HL-60/S4 treated with phorbol 12-myristate 13-acetate at 8.2 ng/mL for 4 days and 3 days (cell line): ENCODE measurements around the gene SYT7.

Experiments used
- in situ Hi-C: fragments of 300-500 bp; cut with MboI; formaldehyde crosslinking; loops from 2 replicates; pipeline ENCODE4 v1.15.0; 2022; ENCODE audit warnings: low sequenced_read_pairs

SYT7 gene

DNA sequence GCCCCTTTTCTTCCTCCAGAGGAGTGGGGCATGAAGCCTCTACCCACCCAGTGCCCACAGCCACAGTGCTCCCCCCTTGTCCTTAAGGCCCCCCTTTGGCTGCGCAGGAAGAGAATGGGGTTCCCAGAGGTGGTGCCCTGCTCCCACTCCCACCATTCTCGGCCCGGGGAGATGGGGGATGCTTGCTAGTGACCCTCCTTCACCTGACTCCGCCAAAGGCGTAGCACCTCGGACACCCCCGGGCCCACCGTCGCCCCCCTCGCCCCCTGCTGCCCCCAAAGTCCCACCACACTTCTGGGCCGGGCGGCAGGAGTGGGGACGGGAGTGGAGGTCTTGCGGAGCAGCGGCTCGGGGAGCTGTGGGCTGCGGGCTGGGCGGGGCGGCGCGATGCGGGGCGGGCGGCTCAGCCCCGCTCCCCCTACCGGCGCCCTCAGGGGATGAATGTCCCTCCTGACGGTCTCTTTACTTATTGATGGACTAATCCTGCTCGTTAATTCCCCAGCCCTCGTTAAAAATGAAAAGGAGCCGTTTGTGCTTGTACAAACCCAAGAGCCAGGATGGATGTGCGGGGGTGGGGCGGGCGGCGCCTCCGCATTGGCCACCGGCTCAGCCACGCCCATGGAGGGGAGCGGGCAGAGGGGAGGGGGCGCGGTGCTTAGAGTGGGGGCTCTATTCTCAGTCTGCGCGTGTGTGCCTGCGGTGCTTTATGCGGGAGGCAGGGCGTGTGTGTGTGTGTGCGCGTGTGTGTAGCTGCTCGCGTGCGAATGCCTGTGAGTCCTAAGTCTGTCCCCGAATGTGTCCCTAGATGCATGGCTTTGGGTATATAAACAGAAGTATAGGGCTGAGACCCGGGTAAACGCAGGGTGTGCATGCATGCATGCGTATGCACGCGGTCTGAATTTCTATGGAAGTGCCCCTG, 25.6 kb downstream of the SYT7 start:
- in situ Hi-C loops: no loop called here

DNA sequence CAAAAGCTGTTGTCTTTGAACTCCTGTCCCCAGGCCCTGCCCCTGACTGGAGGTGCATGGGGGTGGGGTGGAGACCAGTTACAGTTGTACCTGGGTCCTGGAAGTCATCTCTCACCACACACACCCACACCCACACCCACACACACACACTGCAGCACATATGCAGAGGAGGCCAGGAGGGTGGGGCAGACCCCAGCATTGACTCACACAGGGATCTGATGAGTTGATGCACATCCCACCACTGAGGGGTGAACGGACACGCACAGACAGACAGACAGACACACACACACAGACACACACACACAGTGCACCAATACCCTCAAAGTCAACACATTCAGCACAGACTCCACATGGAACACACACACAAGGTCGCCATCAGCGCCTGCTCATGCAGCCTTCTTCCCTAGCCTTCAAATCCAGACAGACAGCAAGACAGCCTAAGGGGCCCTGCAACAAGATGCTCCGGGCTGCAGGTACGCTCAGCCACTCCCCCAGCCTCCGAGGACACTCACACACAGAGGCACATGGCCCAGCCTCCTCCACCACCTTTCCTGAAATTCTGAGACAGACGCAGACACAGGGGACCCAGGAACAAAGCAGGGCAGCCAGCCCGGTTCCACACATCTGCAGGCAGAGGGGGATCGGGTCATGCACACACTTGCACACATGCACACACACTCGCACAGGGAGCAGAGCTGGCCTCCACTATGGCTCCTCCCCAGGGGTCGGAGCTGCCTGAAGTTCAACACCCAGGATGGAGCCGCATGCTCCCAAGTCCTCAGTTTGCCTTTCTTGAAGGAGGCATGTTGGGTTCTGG, 26.5 kb downstream of the SYT7 start:
- in situ Hi-C loops: no loop called here

DNA sequence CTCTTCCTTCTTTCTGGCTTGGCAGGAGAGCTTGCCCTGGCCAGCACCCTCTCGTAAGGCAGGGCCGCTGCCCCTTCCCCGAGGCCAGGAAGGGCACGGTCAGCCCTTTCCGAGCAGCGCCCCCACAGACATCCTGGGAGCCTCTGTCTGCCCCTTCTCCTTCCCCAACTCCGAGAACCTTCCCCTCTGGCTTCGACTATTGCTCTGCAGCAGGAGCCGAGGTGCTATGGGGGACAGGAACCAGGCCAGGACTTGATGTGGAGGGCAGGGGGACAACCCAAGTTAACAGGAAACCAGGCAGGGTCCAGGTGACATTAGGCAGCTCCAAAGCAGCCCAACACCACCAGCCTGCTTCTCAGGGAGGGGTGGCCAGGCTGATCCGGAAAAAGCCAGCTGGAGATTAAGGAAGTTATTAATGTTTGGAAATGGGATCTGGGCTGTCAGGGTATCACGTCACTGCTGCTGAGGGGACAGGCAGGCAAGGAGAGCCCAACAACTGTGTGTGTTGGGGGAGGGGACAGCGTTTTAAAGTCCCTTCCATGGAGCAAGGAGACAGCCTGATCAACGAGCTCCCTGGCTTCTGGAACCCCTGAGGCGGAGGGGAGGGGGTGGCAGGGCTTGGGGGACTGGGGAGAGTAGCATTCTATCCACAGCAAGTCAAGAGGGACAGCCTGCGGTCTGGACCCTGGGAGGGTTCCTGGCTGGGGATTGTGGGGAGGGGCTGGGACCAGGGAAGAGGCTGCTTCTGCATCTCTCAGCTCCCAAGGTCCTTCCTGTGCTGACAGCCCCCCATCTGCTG, 27.3 kb downstream of the SYT7 start:
- in situ Hi-C loops: no loop called here

DNA sequence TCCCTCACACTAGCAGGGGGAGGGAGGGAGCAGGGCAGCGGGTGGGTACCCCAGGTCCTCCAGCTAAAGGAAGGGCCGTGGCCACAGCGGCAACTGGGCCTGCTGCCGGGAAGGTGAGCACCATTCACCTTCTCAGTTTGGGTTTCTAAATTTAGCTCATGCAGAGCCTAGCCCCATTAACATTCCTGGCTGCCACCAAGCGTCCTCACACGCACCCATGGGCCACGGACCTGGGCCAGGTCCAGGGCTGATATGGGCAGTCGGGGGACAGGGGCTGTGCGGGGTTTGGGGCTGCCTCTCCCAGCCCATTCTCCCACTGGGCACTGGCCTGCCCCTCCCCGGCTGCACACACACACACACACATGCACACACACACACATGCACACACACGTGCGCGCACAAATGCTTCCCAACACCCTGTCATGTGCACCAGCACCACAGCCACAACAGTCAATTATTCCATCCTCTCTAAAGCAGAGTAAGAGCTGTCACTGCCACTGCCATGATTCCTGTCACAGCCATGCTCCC, 28.7 kb downstream of the SYT7 start:
- in situ Hi-C loops: no loop called here

DNA sequence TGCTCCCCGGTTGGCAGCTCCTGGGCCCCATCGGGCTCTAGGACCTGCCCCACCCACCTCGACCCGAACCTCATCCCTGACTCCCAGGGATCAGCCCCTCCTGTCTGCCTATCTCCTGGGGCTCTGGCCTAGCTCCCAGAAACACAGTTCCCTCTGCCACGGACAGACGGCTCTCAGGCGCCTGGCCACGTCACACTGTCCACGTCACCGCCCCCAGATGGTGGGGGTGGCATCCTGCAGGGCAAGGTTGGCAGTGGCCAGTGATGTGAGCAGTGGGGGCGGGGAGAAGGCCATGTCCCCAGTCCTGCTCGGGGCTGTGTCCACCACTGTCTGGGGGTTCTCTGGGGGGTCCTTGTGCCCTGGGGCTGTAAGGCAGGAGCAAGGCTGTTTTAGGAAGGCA, 29.2 kb downstream of the SYT7 start:
- in situ Hi-C loops: no loop called here

DNA sequence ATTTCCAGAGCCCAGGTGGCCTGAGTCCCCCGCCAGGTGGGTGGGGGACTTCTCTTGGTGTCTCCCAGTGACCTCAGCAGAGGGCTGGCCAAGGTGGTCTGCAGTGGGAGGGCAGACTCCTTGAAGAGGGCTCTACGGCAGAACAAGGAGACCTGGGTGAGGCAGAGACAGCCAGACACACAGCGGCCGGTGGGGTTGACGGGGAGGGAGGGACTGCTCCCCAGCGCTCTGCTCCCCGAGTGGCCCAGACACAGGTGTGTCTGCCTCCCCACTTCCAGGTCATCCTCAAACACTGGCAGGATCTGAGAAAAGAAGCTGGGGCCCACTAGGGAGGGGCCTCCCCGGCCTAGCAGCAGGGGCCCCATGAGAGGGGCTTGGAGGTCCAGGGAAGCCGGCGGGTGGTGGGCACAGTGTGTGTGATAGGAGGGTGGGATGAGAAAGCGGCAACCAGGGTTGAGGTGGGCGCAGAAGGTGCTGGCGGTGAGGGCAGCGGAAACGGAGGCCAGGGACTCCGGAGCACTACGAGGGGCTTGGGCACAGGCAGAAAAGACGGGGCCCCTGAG, 30.1 kb downstream of the SYT7 start:
- in situ Hi-C loops: no loop called here

DNA sequence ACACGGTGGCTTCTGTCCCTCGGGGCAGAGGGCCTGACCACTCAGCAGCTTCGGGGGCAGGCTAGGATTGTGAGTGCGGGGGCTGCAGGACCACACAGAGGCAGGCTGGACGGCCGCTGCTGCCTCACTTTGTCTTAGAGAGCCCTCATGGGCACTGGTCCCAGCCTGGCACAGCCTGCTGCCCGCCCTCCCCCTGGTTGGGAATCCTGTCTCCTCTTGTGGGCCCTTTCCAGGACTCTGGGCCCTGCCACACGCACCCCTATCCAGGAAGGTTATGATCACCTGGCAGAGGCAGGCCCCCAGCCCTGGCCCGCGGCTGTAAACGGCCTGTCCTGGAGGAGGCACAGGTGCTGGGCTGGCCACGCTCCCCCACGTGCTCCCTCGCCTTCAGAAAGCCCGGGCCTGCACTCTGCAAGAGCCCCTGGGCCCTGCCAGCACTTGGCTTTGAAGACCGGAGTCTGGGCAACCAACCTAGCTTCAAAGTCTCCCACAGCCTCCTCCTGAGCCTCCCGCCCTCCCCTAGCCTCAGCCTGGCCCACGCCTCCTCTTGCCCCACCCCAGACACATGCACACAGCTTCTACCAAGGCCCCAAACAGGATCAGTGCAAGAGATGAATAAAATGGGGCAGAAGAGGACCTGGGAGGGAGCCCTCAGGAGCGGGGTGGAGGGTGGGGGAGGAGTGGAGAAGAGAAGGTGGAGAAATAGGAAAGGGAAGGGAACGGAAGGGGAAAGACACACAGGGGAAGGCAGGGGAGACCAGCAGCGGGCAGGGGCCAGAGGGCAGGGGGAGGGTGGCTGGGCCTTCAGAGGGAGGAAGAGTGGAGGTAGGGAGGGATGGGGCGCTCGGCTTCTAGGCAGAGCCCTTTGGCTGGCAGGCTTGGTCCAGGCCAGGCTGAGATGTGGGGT, 31.0 kb downstream of the SYT7 start:
- in situ Hi-C loops: no loop called here

DNA sequence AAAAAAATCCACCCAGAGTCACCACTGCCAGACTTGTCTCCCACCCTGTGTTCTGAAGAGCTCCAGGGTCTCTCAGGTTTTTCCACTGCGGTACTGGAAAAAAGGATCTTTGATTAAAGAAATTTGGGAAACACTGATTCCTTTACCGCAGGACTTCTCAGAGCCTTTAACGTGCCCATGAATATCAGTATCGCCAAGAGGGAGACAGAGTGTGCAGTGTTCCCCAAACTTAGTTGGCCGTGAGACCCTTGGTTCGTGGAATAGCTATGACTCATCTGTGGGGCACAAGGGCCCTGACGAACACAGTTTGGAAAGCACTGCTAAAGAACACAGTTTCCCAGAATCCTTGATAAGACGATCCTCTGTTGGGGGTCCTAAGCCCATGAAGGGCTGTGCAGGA, 31.7 kb downstream of the SYT7 start:
- in situ Hi-C loops: no loop called here

DNA sequence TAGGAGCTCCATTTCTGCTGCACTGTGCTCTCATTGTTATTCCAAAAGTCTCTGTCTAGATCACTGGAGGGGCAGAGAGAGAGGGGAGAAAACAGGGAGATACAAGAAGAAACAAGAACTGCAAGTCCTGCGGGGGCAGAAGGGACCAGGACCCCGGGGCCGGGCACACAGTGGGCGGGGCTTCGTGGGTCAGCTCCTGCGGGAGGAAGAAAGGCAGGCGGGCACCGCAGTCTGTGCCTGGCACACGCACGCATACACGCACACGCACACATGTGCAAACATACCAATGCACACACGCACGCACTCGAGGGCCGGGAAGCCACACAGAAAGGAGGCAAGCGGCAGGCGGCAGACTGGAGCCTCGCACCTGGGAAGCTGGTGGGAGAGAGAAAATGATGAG, 33.6 kb downstream of the SYT7 start:
- in situ Hi-C loops: no loop called here

DNA sequence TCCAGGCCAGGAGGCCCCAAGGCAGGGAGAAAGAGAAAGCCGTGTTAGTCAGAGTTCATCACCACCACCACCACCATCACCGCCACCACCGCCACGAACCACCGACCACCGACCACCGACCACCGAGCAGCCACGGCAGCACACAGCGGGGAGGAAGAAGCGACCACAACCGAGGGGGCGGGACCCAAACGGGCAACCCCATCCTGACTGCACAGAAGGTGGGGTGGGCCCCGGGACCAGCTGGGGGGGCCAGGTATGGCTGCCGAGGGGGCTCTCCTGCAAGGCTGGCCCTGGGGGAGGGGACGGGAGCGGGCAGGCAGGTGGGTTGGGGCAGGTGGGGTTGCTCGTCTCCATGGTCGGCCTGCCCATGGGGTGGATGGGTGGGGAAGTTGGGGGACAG, 34.2 kb downstream of the SYT7 start:
- in situ Hi-C loops: no loop called here

DNA sequence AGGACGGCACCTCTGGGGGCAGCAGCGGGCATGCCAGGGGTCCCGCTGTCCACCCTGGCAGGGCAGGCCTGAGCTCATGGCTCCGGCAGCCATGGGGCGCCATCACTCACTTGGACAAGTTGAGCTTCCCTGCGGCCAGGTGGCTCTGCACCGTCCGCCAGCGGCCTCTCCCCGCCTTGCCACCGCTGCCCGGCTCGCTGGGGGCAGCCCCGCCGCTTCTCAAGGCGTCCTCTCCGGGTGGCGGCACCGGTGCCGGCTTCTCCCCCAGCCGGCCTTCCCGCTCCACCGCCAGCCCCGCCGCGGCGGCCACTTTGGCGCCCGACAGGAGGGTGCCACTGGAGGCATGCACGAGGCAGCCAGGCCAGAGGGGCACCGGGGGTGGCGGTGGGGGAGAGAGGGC, 35.0 kb downstream of the SYT7 start:
- in situ Hi-C loops: no loop called here

DNA sequence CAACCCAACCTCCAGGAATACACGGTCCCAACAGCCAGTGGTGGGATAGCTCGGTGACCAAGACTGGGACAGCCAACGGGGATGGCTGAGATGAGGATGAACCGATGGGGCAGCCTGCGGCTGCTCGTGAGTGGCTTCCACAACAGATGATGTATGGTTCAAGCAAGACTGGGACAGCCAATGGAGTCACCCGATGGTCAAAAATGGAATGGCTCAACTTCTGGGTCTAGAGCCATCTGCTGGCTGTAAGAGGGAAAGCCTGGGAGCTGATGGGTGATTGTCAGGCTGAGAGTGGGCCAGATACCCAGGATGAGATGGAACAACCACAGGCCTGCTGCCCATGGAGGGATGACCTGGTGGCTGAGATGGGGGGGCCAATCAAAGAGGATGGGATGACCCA, 35.5 kb downstream of the SYT7 start:
- in situ Hi-C loops: no loop called here

DNA sequence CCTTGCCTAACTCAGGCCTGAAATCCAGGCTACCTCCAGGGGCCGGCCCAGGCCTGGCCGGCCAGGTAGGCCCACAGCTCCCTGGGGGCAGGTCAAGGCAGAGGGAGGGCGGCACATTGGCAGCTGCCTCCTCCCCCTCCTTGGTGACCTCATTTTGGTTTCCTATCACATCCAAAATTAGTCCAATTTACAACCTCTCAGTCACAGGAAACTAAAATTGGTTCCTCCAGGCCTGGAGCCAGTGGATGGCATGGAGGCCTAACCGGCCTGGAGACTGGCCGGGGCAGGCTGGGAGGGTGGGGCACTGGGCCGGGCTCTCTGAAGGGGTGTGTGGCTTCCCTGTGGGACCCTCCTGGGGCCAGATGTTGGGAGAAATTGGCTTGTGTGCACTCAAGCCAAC, 36.4 kb downstream of the SYT7 start:
- in situ Hi-C loops: no loop called here

DNA sequence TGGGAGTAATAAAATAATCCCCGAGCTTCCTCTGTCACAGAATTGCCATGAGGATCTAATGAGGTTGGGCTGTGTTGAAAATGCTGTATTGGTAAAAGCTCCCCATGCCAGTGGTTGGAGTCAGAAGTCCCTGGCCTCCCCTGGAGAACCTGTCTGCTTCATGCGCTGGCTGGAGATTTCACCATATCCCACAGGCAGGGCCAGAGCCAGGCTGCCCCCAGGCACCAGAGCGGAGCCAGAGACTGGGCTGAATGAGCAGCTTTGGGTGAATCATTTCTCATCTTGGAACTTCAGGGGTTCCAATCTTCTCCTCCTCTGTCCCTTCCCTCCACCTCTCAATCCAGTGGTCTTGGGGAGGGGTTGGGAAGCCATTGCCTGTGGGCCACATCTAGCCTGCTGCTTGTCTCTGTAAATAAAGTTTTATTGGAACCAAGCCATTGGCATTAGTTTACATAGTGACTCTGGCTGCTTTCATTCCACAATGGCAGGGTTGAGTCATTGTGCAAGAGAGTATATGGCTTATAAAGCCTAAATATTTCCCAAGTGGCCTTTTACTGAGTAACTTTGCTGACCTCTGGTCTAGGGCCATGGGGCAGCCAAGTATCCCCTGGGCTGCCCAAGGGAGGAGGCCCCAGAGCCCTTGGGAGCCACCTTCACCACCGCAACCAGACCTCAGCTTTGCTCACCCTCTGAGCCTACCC, 37.1 kb downstream of the SYT7 start:
- in situ Hi-C loops: no loop called here

DNA sequence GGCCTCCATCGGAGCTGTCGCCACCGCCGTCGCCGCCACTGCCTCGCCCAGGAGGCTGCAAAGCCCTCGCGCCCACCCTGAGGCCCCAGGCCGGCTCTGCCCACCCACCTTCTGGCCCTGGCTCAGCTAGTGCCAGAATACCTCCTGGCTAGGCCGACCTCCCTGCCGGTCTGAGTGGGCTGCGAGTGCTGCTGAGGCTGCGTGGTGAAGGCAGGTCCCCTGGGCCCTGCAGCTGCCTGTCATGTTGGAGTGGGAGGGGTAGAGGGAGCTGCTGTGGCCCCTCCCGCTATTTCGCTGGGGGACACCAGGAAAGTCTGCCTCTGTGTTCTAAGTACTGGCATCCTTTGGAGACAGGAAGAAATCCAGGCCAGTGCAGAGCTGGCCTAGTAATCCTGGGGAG, 38.2 kb downstream of the SYT7 start:
- in situ Hi-C loops: no loop called here

DNA sequence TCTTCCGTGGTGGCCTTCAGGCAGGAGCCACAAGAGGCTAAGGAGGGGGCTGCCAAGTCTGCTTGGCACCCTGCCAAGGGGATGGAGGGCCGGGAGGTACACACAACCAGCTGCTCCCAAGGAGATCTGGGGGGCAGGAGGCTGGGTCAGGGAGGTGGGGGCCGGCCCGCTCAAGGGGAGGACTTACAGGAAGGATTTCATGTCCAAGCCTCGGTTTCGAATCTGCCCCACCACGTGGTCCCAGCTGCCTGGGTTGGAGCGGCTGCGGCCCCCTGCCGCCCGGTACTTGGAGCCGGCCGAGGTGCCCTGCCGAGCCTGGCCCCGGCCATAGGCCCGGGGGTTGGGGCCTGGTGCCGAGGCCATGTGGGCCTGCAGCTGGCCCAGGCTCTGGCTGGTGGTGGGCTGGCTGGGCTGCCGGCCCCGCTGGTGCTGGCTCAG, 38.8 kb downstream of the SYT7 start:
- in situ Hi-C loops: no loop called here

DNA sequence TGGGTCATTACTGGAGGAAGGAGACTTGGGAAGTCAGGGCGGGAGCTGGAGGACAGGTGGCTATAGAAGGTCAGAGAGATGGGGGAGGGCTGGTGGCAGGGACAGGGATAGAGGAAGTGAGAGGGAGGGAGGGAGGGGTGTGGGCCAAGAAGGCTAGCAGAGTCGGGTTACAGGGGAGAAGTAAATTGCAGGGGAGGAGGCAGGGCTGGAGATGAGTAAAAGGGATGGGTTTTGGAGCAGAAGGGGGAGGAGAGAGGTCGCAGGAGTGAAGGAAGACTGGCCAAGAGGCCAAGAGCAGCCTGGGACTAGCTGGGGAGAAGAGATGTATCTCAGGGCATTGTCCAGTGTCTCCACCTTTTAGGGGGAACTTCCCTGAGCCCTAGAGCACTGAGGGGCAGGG, 39.3 kb downstream of the SYT7 start:
- in situ Hi-C loops: no loop called here

DNA sequence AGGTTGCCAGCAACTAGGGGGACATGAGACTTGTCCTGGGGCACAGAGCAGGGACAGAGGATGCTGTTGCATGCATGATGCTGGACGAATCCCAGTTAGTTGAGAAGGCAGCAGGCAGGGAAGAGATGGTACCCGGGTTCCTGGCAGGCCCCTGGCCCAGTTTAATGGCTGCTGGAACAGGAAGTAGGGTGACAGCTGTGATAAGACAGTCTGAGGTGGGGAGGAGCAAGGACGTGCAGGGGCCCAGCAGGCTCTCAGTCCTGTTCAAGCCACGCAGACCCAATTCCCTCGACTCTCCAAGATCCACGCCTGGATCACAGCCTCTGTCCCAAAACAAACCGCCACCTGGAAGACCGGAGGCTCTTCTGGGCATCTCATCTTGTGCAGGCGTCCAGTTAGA, 40.3 kb downstream of the SYT7 start:
- in situ Hi-C loops: no loop called here

DNA sequence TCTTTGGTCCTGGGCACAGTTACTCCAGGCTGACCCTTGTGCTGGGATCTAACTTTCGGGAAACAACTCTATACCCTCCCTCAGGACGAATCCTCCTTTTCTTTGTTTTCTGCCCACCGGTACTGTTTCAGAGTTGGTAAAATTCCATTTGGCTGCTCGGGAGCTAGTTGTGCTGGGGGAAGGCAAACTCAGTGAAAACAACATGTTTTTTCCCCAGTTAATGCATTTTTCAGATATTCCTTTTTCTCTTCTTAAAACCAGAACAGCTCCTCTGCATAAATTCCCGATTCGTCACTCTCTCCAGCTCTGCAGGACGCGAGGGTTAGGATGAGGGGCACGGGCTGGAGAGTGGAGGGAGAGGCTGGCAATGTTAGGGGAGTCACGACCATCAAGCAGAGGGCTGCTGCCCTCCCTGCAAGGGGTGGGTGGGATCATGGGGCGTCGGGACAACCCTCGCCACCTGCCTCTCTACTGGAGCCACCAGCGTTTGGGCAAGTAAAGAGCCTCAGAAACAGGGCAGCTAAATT, 41.0 kb downstream of the SYT7 start:
- in situ Hi-C loops: no loop called here
